ENCODE results near the gene SH3GL1. TPM values are rescaled to one million over a fixed set of nuclear protein-coding genes. Genes with fewer than 3 reads are reported as not detected.

Gene SH3GL1
- total and polyA plus RNA-seq, 9 of the 15 experiments (the other 6 are each of a cell fraction or from before 2014, with no cell fraction given): 1.7 to 75.3 (median 25.7) TPM

- 0 out of 2 replicates have a peak, but pooled peaks have one; percentile 37 for TF ChIP-seq RREB1 (CRISPR knock-in tag; IDR thresholded peaks at IDR 0.05)
- 0 out of 2 replicates have a peak, but pooled peaks have one; percentile 56 for TF ChIP-seq ZNF212 (CRISPR knock-in tag; IDR thresholded peaks at IDR 0.05)
- TF ChIP-seq POU5F1 (IDR thresholded peaks at IDR 0.05; ENCODE audit: borderline replicate concordance, low read depth, low read length, partially characterized antibody): no peak
- peak in 1 of 2 experiments; percentile 73; a peak in 1 of 3 replicates for TF ChIP-seq CBX3 (IDR thresholded peaks at IDR 0.05; ENCODE audit: borderline replicate concordance in 1 of 2, low read length in 2 of 2)
- TF ChIP-seq MAZ (CRISPR knock-in tag; conservative IDR thresholded peaks at IDR 0.05 in 1 of 2, IDR thresholded peaks at IDR 0.05 in 1 of 2): 0 out of 4 replicates have a peak, but pooled peaks of 1 of the 2 experiments have one; percentile 55
- TF ChIP-seq POLR2AphosphoS5 (IDR thresholded peaks at IDR 0.05; ENCODE audit: control insufficient read depth, insufficient read depth, low read depth, low read length): peak; percentile 73
- TF ChIP-seq MAX (CRISPR knock-in tag; IDR thresholded peaks at IDR 0.05): peak; percentile 85
- no peak for TF ChIP-seq SMARCC2 (IDR thresholded peaks at IDR 0.05; ENCODE audit: low read depth)
- 0 out of 2 replicates have a peak, but pooled peaks have one; percentile 15 for TF ChIP-seq OTX1 (CRISPR knock-in tag; IDR thresholded peaks at IDR 0.05)
- peak; percentile 91; the same call in 1 of the 2 replicates for TF ChIP-seq NKRF (IDR thresholded peaks at IDR 0.05; ENCODE audit: borderline replicate concordance)
- TF ChIP-seq TBL1XR1 (IDR thresholded peaks at IDR 0.05; ENCODE audit: low read length in 2 of 2): peak in 1 of 2 experiments; percentile 100; a peak in 2 of 4 replicates
- 0 out of 2 replicates have a peak, but pooled peaks have one; percentile 38 for TF ChIP-seq ZNF133 (CRISPR knock-in tag; IDR thresholded peaks at IDR 0.05)
- no peak for TF ChIP-seq ATF1 (CRISPR knock-in tag; IDR thresholded peaks at IDR 0.05)
- peak; percentile 42 for TF ChIP-seq ATF1 (tag; IDR thresholded peaks at IDR 0.05)
- TF ChIP-seq MYC (IDR thresholded peaks at IDR 0.05; ENCODE audit: low read depth, low read length): peak; percentile 98
- peak; percentile 92; the same call in 1 of the 2 replicates for TF ChIP-seq MYC (CRISPR knock-in tag; IDR thresholded peaks at IDR 0.05; ENCODE audit: borderline replicate concordance, low read depth)
- TF ChIP-seq GMEB1 (CRISPR knock-in tag; IDR thresholded peaks at IDR 0.05): peak; percentile 38; the same call in 1 of the 2 replicates
Observed at GRCh38 chr19:4328243-4328990, 71.9 kb downstream of the SH3GL1 start (continued).

Data from K562 (cell line).